Loucy (cell line): ENCODE measurements around the gene MMEL1.

Experiments
- EZH2phosphoT487 ChIP-seq: fragments of 200-600 bp; IDR thresholded peaks from 2 replicates; pipeline ENCODE4 v1.6.1; 2018; ENCODE audit warnings: antibody characterized with exemption, mild to moderate bottlenecking, moderate library complexity, borderline replicate concordance
- TF ChIP-seq, protein P1 (sequence below): fragments of 200-600 bp; sonication (generic); conservative IDR thresholded peaks from 2 replicates; pipeline ENCODE4 v1.5.1; 2014; ENCODE audit warnings: mild to moderate bottlenecking, antibody characterized with exemption, low read length

DNA sequence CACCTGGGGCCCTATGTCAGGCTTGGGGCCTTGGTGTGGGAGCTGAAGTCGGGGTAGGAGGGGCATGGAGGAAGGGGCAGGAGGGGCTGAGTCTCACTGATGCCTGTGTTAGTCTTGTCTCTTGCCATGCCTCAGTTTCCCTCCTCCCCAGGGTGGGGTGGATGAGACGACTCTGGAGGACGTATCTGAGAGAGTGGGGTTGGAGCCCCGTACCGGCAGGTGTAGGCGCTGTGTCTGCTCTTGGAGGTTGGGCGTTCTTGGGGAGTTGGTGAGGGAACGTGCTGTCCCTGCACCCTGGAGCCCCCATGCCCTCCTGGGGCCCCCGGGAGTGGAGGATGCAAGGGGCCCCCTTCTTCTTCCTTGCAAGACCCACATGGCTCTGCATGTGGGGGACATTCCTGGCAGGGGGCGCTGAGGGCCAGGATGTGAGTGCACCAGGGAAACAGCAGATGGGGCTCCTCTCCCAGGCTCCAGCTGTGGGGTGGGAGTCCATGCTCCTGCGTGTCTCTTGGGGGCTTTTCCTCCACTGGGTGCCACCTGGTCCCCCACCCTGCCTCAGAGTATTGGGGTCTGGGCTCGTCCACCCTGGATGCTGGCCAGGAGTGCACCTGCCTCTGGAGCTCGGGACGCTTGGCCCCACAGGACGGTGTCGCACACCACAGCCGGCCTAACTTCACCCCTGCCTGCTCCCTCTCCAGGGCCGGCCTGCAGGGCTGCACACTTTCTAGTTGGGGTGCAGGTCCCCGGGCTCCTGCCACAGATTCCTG lies 78.0 kb downstream of the MMEL1 start:
- TF ChIP-seq, protein P1, sequence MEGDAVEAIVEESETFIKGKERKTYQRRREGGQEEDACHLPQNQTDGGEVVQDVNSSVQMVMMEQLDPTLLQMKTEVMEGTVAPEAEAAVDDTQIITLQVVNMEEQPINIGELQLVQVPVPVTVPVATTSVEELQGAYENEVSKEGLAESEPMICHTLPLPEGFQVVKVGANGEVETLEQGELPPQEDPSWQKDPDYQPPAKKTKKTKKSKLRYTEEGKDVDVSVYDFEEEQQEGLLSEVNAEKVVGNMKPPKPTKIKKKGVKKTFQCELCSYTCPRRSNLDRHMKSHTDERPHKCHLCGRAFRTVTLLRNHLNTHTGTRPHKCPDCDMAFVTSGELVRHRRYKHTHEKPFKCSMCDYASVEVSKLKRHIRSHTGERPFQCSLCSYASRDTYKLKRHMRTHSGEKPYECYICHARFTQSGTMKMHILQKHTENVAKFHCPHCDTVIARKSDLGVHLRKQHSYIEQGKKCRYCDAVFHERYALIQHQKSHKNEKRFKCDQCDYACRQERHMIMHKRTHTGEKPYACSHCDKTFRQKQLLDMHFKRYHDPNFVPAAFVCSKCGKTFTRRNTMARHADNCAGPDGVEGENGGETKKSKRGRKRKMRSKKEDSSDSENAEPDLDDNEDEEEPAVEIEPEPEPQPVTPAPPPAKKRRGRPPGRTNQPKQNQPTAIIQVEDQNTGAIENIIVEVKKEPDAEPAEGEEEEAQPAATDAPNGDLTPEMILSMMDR: peak; percentile 81
- no peak for TF ChIP-seq EZH2phosphoT487
